ENCODE results near the gene BICC1.

The BICC1 gene

GRCh38 chr10:58608351-58608750, 95.7 kb downstream of the BICC1 start:
- no peak for DNase-seq (ENCODE audit: low read depth)

GRCh38 chr10:58608826-58609531, 96.3 kb downstream of the BICC1 start:
- DNase-seq (ENCODE audit: low read depth) = no peak

GRCh38 chr10:58609532-58610150, 97.0 kb downstream of the BICC1 start:
- DNase-seq (ENCODE audit: low read depth) = no peak

- DNase-seq (ENCODE audit: low read depth) = no peak
Measured at GRCh38 chr10:58615237-58615935, 102.7 kb downstream of the BICC1 start.

- DNase-seq (ENCODE audit: low read depth) = no peak
Measured at GRCh38 chr10:58618158-58618676, 105.5 kb downstream of the BICC1 start.

- DNase-seq (ENCODE audit: low read depth) = no peak
Measured at GRCh38 chr10:58621379-58622077, 108.9 kb downstream of the BICC1 start.

- DNase-seq (ENCODE audit: low read depth) = no peak
Measured at GRCh38 chr10:58622246-58622645, 109.6 kb downstream of the BICC1 start.

- DNase-seq (ENCODE audit: low read depth) = peak; percentile 85
Measured at GRCh38 chr10:58625070-58625469, 112.4 kb downstream of the BICC1 start.

- DNase-seq (ENCODE audit: low read depth) = no peak
Measured at GRCh38 chr10:58627392-58627791, 114.7 kb downstream of the BICC1 start.

- no peak for DNase-seq (ENCODE audit: low read depth)
Measured at GRCh38 chr10:58631715-58632114, 119.0 kb downstream of the BICC1 start.

GRCh38 chr10:58632216-58632615, 119.5 kb downstream of the BICC1 start:
- no peak for DNase-seq (ENCODE audit: low read depth)

GRCh38 chr10:58637352-58637751, 124.7 kb downstream of the BICC1 start:
- DNase-seq (ENCODE audit: low read depth) = peak; percentile 91

GRCh38 chr10:58638388-58638787, 125.7 kb downstream of the BICC1 start:
- DNase-seq (ENCODE audit: low read depth) = no peak

GRCh38 chr10:58641095-58641531, 128.4 kb downstream of the BICC1 start:
- peak; percentile 100 for DNase-seq (ENCODE audit: low read depth)

- DNase-seq (ENCODE audit: low read depth) = no peak
Measured at GRCh38 chr10:58641708-58642107, 129.0 kb downstream of the BICC1 start.

- peak; percentile 84 for DNase-seq (ENCODE audit: low read depth)
Measured at GRCh38 chr10:58642283-58642682, 129.6 kb downstream of the BICC1 start.

- no peak for DNase-seq (ENCODE audit: low read depth)
Measured at GRCh38 chr10:58642916-58643428, 130.3 kb downstream of the BICC1 start.

- DNase-seq (ENCODE audit: low read depth) = no peak
Measured at GRCh38 chr10:58644311-58644710, 131.6 kb downstream of the BICC1 start.

- no peak for DNase-seq (ENCODE audit: low read depth)
Measured at GRCh38 chr10:58645416-58646146, 132.9 kb downstream of the BICC1 start.

GRCh38 chr10:58647376-58648112, 134.9 kb downstream of the BICC1 start:
- DNase-seq (ENCODE audit: low read depth) = no peak

GRCh38 chr10:58648131-58648530, 135.5 kb downstream of the BICC1 start:
- DNase-seq (ENCODE audit: low read depth) = no peak

All from GM04503 (cell line).